GM19239 (cell line): Measurements from ENCODE around the gene STAC.

Experiments used
- DNase-seq: peaks from one replicate; pipeline ENCODE4 v3.0.0; 2011; ENCODE audit warnings: low spot score; ENCODE audit not compliant: insufficient read length
- FAIRE-seq: peaks from 2 replicates; lab custom pipeline; 2011; peaks lifted over from hg19 to GRCh38; lab: Jason Lieb, UNC

The STAC gene

GRCh38 chr3:36505393-36505792 is 125.1 kb downstream of the STAC start:
- DNase-seq (no peak), FAIRE-seq (no peak)

DNA sequence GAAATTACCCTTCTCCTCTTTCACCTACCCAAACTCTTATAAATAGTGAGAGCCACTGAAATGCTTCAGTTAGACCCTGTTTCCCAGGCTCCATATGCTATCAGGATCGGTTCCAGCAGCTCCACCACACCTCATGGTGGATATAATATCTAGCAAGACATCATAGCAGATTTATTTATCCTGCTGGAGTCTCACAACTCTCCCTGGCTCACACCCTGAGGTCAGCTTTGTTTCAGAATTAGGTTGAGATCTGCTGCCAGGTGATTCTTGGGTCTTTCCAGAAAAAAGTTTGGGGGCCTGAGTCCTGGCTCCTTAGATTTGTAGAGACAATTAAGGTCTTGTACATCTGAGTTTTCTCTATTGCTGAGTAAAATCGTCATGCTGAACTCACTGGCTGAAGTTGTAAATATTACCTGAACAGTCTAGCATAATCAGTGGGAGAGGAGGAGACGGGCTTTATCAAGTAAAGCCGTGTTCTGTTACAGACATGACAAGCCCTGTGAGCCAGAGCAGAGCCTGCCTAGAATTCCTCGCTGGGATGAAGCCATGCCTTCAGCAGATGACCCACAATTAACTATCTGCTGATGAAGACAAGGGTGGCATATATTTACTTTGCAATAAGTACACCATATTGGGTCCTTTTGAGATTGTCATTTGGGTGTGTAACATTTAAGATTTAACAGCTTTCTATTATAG is 131.6 kb downstream of the STAC start:
- no peak for FAIRE-seq
- no peak for DNase-seq

DNA sequence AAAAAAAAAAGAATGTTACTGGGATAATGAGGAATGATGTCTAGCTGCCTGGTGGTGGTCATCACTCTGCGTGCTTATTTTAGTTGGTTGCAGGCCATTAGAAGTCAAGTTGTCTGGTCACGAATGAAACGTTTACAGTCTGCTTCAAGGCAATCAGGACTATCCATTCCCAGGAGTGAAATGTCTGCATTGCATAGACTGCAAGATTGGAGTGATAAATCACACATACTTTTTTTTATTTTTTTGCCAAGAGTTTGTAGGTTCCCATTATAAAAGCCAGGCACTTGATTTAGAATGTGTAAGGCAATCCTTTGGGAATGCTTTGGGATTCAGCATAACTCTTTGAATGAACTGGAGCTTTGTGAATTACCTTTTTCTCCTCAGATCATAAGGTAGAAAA is 132.3 kb downstream of the STAC start:
- DNase-seq (no peak), FAIRE-seq (no peak)

- DNase-seq (no peak), FAIRE-seq (no peak)
Measured at GRCh38 chr3:36514171-36514570, 133.9 kb downstream of the STAC start.

DNA sequence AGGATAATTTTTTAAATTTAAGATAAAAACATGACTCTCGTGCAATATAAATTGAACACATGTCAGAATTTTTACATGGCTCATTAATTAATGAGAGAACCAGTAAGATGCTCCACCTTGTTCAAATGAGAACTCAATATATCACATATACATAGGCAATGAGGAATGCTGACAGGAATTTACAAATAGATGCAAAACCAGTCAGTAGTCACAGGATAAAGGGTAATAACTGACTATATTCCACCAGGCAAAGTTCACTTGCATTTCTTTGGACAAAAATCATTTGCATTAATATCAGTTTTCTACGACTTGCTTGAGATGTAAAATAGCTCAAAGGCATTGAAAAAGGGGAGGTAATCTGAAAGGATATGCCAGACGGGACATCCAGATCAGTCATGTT is 139.4 kb downstream of the STAC start:
- no peak for DNase-seq
- no peak for FAIRE-seq

DNA sequence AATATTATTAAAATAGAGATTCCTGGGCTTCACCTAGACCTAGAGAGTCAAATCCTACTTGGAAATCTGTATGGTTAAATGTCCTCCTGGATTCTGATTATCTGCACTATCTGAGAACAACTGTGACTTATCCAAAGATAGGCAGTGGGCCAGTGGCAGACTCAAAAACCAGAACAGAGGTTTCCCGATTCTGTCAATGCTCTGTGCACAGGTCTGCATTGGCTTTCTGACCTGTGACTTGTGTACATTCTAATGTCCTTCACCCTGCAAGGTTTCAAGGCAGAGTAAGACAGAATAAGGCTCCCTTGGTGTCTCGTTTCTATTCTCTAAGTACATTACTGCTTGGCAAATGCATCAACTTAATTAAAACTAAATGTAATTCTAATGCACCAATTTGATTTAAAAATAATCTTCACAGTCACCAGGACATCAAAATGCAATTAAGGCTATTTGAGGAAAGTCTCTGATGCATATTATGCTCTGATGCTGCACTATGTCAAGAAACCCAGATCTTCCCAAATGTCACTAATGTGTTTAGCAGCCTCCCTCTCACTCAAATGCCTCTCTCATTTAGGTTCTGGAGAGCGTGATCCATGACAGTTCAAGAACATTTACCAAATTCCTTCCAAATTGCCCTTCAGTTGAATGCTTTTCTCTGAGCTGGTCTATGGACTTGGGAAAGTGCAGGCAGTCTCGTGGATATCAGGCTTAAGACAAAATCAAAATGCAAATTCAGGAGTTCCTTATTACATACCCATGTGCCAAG is 140.1 kb downstream of the STAC start:
- no peak for DNase-seq
- FAIRE-seq, result no peak

- FAIRE-seq, result no peak
- no peak for DNase-seq
Measured at GRCh38 chr3:36521007-36521379, 140.7 kb downstream of the STAC start.

DNA sequence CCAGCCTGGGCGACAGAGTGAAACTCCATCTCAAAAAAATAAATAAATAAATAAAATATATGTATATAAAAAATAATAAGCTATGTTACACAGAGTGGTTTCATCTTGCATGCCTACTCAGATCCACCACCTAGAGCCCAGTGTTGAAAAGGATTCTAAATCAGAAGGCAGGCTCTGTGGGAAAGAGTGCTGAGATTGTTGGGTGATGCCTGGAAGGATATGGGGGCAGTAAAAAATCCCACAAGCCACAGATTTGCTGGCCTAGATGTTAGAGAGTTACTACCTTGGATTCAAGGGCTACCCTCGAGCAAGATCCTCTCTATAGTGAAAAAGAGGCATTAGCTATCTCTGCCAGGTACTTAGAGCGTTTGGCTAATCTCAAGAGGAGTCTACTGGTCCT is 144.3 kb downstream of the STAC start:
- DNase-seq (no peak), FAIRE-seq (no peak)

- FAIRE-seq (no peak), DNase-seq (no peak)
Measured at GRCh38 chr3:36525115-36525801, 145.0 kb downstream of the STAC start.

GRCh38 chr3:36538136-36538749 is 157.9 kb downstream of the STAC start:
- FAIRE-seq (no peak), DNase-seq (no peak)

DNA sequence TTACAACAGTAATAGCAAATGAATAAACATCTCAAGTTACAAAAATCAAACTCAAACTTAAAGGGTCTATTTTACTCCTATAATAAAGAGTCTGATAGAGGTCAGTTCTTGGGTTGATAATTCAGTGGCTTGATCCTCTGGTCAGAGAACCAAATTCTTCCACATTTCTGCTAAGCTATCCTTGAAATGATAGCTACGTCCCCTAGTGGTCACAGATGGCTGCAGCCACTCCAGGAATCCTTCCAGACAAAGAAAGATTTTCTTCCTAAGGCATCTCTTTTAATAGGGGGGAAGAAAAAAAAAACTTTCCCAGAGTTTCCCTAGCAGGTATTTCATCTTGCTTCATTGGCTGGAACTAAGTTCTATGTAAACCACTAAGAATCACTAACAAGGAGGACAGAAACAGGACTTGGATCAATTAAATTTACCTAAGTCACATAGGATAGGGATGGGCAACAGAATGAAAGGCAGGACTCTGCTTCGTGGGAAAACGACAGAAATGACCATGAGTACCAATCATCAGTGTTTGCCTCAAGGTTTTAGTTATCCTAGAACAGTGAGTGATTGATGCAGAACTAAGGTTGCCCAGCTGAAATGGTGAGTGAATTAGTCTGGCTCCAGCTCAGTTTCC is 160.7 kb downstream of the STAC start:
- peak; percentile 5 for DNase-seq
- FAIRE-seq, result no peak

- FAIRE-seq, result no peak
Measured at GRCh38 chr3:36542186-36542585, 161.9 kb downstream of the STAC start.

DNA sequence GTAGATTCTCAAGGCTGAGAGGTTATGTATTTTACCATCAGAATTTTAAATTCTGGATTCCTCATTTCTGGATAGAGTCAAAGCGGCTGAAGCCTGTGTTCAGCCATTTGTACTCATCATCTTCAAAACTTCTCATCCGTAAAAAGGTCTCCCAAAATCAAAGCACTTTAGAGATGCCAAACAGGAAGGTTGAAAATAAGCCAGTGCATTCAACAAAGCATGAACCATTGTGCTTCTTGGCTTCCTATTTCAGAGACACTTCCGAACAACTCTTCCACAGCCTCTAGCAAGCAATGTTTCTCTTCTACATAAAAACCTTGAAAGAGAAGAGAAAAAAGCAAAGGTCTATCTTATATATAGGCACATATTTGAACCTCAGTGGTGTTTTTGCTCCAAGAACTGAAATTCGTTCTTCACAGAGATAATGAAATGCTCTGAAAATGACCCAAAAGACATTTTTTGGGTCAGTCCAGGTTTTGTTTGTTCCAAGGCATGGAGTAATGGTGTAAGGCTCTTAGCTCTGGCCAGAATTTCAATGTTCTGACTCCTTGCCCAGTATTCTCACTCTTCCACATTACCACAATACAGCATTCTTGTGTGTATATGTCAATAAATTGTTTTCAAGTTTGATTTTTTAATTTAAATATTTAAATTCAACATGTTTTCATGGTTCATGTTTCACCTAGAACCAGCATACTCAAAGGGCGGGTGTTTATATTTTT is 163.1 kb downstream of the STAC start:
- FAIRE-seq, result no peak
- no peak for DNase-seq

More at GRCh38 chr3:36542186-36542585, 161.9 kb downstream of the STAC start:
- DNase-seq, result no peak

GRCh38 chr3:36546226-36546625 is 165.9 kb downstream of the STAC start:
- FAIRE-seq (no peak), DNase-seq (no peak)

- DNase-seq (no peak), FAIRE-seq (no peak)
Measured at GRCh38 chr3:36548712-36549111, 168.4 kb downstream of the STAC start.

DNA sequence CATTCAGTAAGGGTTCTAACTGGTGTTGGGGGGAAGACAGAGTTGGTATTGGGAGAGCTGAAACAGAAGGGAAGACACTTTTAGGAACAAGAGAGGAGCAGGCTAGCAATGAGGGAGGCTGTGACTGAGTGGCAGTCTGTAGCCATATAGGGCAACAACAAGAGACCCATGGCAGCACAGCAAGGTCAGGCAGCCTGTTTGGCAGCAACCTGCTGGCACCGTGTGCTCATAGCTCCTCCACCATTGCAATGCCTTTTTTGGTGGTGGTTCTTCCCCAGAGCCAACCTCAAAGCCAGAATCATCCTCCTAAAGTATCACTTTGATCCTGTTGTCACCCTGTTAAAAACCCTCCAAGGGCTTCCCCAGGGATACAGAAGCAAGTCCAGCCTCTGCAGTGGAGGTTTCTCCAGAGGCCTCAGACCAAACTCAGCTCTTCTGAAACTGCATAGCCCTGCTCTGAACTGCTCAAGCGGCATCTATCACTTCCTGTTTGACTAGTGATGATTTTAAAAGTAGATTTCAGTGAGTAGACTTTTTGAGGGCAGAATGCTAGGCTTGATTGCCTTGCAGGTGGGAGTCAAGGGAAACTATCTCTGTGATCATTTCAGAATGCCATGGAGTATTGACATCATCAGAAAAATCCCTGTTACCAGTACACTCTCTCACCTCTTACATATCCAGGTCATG is 176.9 kb downstream of the STAC start:
- FAIRE-seq (no peak), DNase-seq (no peak)

GRCh38 chr3:36557708-36558421 is 177.6 kb downstream of the STAC start:
- no peak for DNase-seq
- FAIRE-seq, result no peak

DNA sequence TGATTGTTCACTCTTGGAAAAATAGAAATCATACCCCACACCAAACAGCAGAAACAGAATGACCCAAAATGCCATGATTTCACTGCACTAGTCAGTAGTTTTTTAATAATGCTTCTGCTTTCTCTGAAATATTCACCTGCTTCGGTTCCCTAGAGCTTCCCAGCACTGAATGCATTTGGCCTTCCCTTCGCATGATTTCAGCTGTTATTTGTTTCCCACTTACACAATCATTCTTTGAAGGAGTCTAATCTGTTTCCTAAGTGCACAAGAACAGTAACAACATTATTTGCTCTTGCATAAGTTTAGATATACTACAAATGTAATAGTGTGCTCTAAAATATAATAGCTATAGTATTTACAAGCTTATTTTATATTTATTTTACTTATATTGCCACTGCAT is 178.7 kb downstream of the STAC start:
- FAIRE-seq (no peak), DNase-seq (no peak)

GRCh38 chr3:36560685-36561084 is 180.4 kb downstream of the STAC start:
- DNase-seq (no peak), FAIRE-seq (no peak)
